Heart left ventricle (tissue), 16 donors: ENCODE measurements around the gene KIAA1217. TPM values are rescaled to one million over a fixed set of nuclear protein-coding genes. Genes with fewer than 3 reads are reported as not detected.

ENCODE experiments used
- ATAC-seq, 4 donors: fragments of 200-7000 bp; cut with Tn5 transposase; one replicate each; pipeline ENCODE4 v1.9.1; 2020 to 2022; ENCODE audit warnings: moderate library complexity in 4 of 4, mild to moderate bottlenecking in 3 of 4, moderate number of reproducible peaks in 1 of 4
- DNase-seq, 5 donors: peaks; one replicate each; pipeline ENCODE4 v3.0.0-alpha.2; 2020
- H3K27ac ChIP-seq, 12 donors: fragments of 200-600 bp; sonication (generic) in 4 of 12; one replicate each; pipeline versions ENCODE4 v1.5.0 to v1.8.0; 2016 to 2022; ENCODE audit warnings: mild to moderate bottlenecking in 2 of 12
- H3K27me3 ChIP-seq, 9 donors: fragments of 200-600 bp; sonication (generic) in 2 of 9; one replicate each; pipeline versions ENCODE4 v1.5.1 to v1.8.0; 2016 to 2022; ENCODE audit warnings: mild to moderate bottlenecking in 3 of 9
- H3K36me3 ChIP-seq, 9 donors: fragments of 200-600 bp; sonication (generic) in 2 of 9; one replicate each; pipeline versions ENCODE4 v1.5.0 to v1.8.0; 2018 to 2022; ENCODE audit warnings: mild to moderate bottlenecking in 2 of 9
- H3K4me1 ChIP-seq, 12 donors: fragments of 200-600 bp; sonication (generic) in 4 of 12; one replicate each; pipeline versions ENCODE4 v1.5.0 to v1.8.0; 2016 to 2022; ENCODE audit warnings: mild to moderate bottlenecking in 3 of 12
- H3K4me3 ChIP-seq, 12 donors: fragments of 200-600 bp; sonication (generic) in 4 of 12; one replicate each; pipeline versions ENCODE4 v1.5.0 to v1.8.0; 2017 to 2022; ENCODE audit warnings: mild to moderate bottlenecking in 9 of 12, moderate library complexity in 4 of 12
- H3K9me3 ChIP-seq, 12 donors: fragments of 200-600 bp; sonication (generic) in 4 of 12; one replicate each; pipeline versions ENCODE4 v1.5.0 to v1.8.0; 2016 to 2022; ENCODE audit warnings: mild to moderate bottlenecking in 1 of 12
- POLR2A ChIP-seq, 2 donors: fragments of 450-650 bp; IDR thresholded peaks; one replicate each; pipeline ENCODE4 v1.6.1; 2017; ENCODE audit warnings: antibody characterized with exemption in 2 of 2, mild to moderate bottlenecking in 2 of 2, moderate library complexity in 2 of 2
- WGBS, 4 donors: extraction: QIAGEN DNeasy Blood & Tissue Kit in 2 of 4; methylation state at CpG; one replicate each; pipeline versions ENCODE4 v1.1.5 to v1.1.7; 2013 to 2018; 5-methylcytosine and 5-hydroxymethylcytosine counted together
- intact Hi-C, 10 donors: fragments of 100-400 bp; cut with DNase I; formaldehyde crosslinking; loops; one replicate each; pipeline versions ENCODE4 v1.11.1 to v1.14.2; 2022
- polyA plus RNA-seq, 2 donors: library from polyadenylated mRNA; stranded (reverse); fragments of 200-250 nt; gene quantifications; one replicate each; pipeline ENCODE4 v1.2.3, GENCODE V29; 2013
- total RNA-seq, 9 donors: library from RNA; depleted of rRNA in 2 of 9; stranded (reverse); fragments of >200 nt in 2 of 9; fragmentation: NEBNext Ultra II Directional in 3 of 9; extraction: Animal tissue kit (Norgen Biotek cat#: 25700) in 3 of 9; gene quantifications; one replicate each; pipeline versions ENCODE4 v1.1.0 to v1.2.4, GENCODE V29; 2016 to 2023
- TF ChIP-seq, protein P1 (sequence below), 12 donors: fragments of 200-600 bp; sonication (generic) in 4 of 12; IDR thresholded peaks; one replicate each; pipeline versions ENCODE4 v1.5.0 to v1.8.0; 2018 to 2022; ENCODE audit warnings: antibody characterized with exemption in 12 of 12, mild to moderate bottlenecking in 5 of 12
- donor health status: ischemic (EF 13 %, LVEDD 7.1; RV severe dilation, severe dysfunction).
- donor health status: healthy with polysubstance abuse.
- donor health status: DM: no; HTN: yes; CAD: no.
- donor health status: DM: no; HTN: no; CAD: no.
- donor health status: ischemic (EF 25% LVEDD 6.9; RV normal size, moderate dysfunction).
- donor health status: ischemic (EF 25% LVEDD 5.7; RV mildly dilated, moderate dysfunction).
- donor health status: healthy.
- donor health status: DM: yes; HTN: yes; CAD: no.
- donor health status: ischemic (EF 35%, LVEDD 5.7; RV mildly dilated, moderate dysfunction).
- donor health status: nonischemic (EF 11% LVEDD 7.7; RV severe dilation, severe dysfunction).
- donor health status: DM: yes; HTN: yes; CAD: no.
- donor health status: PGD.
- donor health status: ischemic (EF 29% LVEDD 5.4; RV normal size, mild dysfunction).
- donor health status: nonischemic (EF 23%, LVEDD 6.1; RV moderate dilation, normal function).

Gene KIAA1217
- total and polyA plus RNA-seq, 11 donors: 12.7 to 66.7 (median 33.5) TPM

DNA sequence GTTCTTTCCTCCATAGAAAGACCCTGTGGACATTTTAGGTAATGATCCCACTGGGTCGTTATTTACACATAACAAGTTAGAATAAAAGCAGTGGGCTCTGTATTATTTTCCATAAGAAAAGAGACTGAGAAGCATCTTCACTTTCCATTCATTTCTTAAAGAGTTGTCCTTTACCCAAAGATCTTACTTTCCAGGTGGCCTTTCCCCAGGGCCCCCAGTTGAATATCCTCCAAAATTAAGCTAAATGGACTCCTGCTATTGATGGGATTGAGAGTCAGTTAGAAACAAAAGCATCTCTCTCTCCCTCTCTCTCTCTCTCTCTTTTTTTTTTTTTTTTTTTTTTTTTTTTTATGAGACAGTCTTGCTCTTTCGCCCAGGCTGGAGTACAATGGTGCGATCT is 224.8 kb downstream of the KIAA1217 start:
- H3K4me1 ChIP-seq: peaks cover 0 to 2% (median 0%) of the 10 kb centered on the region in 12 donors
- H3K36me3 ChIP-seq: peaks cover 0 to 48% (median 10%) of the 10 kb centered on the region in 9 donors
- no peaks in the 10 kb centered on the region for H3K9me3 ChIP-seq
- DNase-seq: no peak
- WGBS, 4 donors: 92 to 97% (median 96%) methylated on average over 3 of the region's 3 CpGs
- no peak overlapping the region for H3K4me3 ChIP-seq
- no peaks in the 10 kb centered on the region for H3K27me3 ChIP-seq
- ATAC-seq: no peak
- H3K27ac ChIP-seq: no peak overlapping the region
- no peak for TF ChIP-seq POLR2A (IDR thresholded peaks at IDR 0.05)
- TF ChIP-seq, protein P1, sequence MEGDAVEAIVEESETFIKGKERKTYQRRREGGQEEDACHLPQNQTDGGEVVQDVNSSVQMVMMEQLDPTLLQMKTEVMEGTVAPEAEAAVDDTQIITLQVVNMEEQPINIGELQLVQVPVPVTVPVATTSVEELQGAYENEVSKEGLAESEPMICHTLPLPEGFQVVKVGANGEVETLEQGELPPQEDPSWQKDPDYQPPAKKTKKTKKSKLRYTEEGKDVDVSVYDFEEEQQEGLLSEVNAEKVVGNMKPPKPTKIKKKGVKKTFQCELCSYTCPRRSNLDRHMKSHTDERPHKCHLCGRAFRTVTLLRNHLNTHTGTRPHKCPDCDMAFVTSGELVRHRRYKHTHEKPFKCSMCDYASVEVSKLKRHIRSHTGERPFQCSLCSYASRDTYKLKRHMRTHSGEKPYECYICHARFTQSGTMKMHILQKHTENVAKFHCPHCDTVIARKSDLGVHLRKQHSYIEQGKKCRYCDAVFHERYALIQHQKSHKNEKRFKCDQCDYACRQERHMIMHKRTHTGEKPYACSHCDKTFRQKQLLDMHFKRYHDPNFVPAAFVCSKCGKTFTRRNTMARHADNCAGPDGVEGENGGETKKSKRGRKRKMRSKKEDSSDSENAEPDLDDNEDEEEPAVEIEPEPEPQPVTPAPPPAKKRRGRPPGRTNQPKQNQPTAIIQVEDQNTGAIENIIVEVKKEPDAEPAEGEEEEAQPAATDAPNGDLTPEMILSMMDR (IDR thresholded peaks at IDR 0.05): no peak
- intact Hi-C loops: no loop called here

DNA sequence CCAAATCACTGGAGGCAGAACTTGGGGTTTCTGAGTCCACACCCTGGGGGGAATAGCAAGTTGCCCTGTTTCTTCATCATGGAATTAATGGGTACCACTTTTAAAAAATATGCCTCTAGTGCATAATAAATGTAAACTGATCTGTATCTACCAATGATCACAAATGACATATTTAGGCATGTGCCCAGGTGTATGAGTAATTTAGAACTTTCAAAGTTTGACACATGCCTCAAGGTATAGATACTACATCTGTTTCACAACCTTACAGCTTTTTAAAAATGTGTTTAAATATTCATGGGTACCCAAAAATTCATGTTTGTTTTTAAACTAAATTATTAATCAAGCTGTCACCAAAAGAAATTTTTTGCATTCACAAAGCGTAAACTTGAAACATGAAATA is 226.0 kb downstream of the KIAA1217 start:
- DNase-seq (no peak), ATAC-seq (no peak)
- Histone ChIP-seq H3K36me3 (peaks cover 0 to 60% (median 10%) of the 10 kb centered on the region in 9 donors), H3K4me1 (peaks cover 0 to 8% (median 1%) of the 10 kb centered on the region in 12 donors), H3K9me3 (no peaks in the 10 kb centered on the region), H3K4me3 (no peak overlapping the region), H3K27me3 (no peaks in the 10 kb centered on the region), H3K27ac (no peak overlapping the region)
- intact Hi-C loops: no loop called here
- WGBS, 4 donors: 96 to 100% (median 99%) methylated on average over 1 of the region's 1 CpG
- TF ChIP-seq POLR2A (IDR thresholded peaks at IDR 0.05): no peak
- TF ChIP-seq, protein P1 (IDR thresholded peaks at IDR 0.05): no peak

DNA sequence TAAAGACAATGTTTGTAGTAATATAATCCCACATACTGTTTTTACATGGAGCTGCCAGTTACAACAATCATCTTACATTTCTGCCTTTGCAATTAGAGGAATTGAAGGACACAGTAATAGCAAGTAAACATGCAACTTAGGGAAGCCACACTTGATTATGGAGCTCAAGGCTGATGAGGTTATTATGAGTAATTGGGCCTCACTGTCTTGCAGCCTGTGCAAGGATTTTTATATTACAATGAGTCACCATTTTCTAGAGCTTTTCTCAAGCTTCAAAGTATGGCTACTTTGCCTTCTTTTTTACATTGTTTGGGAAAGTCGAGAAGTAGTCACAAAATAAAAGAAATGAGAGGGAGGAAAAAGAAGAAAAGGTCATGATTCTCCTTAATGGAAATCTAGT is 226.4 kb downstream of the KIAA1217 start:
- Histone ChIP-seq H3K9me3 (no peaks in the 10 kb centered on the region), H3K27ac (no peak overlapping the region), H3K27me3 (no peaks in the 10 kb centered on the region), H3K4me1 (peaks cover 0 to 8% (median 1%) of the 10 kb centered on the region in 12 donors), H3K36me3 (peaks cover 0 to 64% (median 10%) of the 10 kb centered on the region in 9 donors), H3K4me3 (no peak overlapping the region)
- intact Hi-C loops: no loop called here
- no peak for TF ChIP-seq POLR2A (IDR thresholded peaks at IDR 0.05)
- TF ChIP-seq, protein P1 (IDR thresholded peaks at IDR 0.05): no peak
- DNase-seq (no peak), ATAC-seq (no peak)
- 89 to 98% (median 94%) methylated on average over 1 of the region's 1 CpG for WGBS, 4 donors

GRCh38 chr10:24437302-24437701 is 228.4 kb downstream of the KIAA1217 start:
- TF ChIP-seq POLR2A (IDR thresholded peaks at IDR 0.05): no peak
- TF ChIP-seq, protein P1 (IDR thresholded peaks at IDR 0.05): no peak
- no peak overlapping the region for H3K4me3 ChIP-seq
- WGBS, 4 donors: 94 to 96% (median 95%) methylated on average over 5 of the region's 5 CpGs
- H3K36me3 ChIP-seq: peaks cover 0 to 71% (median 13%) of the 10 kb centered on the region in 9 donors
- no peaks in the 10 kb centered on the region for H3K9me3 ChIP-seq
- H3K4me1 ChIP-seq: peaks cover 0 to 8% (median 1%) of the 10 kb centered on the region in 12 donors
- intact Hi-C loops: no loop called here
- no peak for DNase-seq
- no peak overlapping the region for H3K27ac ChIP-seq
- no peaks in the 10 kb centered on the region for H3K27me3 ChIP-seq
- ATAC-seq: no peak
